Thyroid gland (tissue), 4 donors: ENCODE results near the gene LSMEM2.

Experiments
- CTCF ChIP-seq, 6 experiments: fragments of 200-600 bp in 3 of 6; fragments of 450-650 bp in 3 of 6; sonication (generic) in 3 of 6; IDR thresholded peaks; one replicate each; pipeline ENCODE4 v1.5.1; 2016 to 2019; ENCODE audit warnings: antibody characterized with exemption in 6 of 6, mild to moderate bottlenecking in 2 of 6, inconsistent platforms in 1 of 6, moderate library complexity in 1 of 6
- POLR2A ChIP-seq, 2 donors: fragments of 450-650 bp; IDR thresholded peaks; one replicate each; pipeline ENCODE4 v1.6.1; 2017; ENCODE audit warnings: antibody characterized with exemption in 2 of 2, mild to moderate bottlenecking in 2 of 2, moderate library complexity in 1 of 2

GRCh38 chr3:50242381-50242770, 36.5 kb upstream of the LSMEM2 start:
- TF ChIP-seq CTCF (IDR thresholded peaks at IDR 0.05) (no peak), POLR2A (IDR thresholded peaks at IDR 0.05) (no peak)
